Smooth muscle cell of the brain vasculature (primary cell): ENCODE data around the gene SLIT2.

Experiments
- DNase-seq: peaks from one replicate; pipeline ENCODE4 v3.0.0-alpha.2; 2012; ENCODE audit warnings: low read depth, low spot score

The SLIT2 gene, protein sequence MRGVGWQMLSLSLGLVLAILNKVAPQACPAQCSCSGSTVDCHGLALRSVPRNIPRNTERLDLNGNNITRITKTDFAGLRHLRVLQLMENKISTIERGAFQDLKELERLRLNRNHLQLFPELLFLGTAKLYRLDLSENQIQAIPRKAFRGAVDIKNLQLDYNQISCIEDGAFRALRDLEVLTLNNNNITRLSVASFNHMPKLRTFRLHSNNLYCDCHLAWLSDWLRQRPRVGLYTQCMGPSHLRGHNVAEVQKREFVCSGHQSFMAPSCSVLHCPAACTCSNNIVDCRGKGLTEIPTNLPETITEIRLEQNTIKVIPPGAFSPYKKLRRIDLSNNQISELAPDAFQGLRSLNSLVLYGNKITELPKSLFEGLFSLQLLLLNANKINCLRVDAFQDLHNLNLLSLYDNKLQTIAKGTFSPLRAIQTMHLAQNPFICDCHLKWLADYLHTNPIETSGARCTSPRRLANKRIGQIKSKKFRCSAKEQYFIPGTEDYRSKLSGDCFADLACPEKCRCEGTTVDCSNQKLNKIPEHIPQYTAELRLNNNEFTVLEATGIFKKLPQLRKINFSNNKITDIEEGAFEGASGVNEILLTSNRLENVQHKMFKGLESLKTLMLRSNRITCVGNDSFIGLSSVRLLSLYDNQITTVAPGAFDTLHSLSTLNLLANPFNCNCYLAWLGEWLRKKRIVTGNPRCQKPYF (N-terminal part only)

DNA sequence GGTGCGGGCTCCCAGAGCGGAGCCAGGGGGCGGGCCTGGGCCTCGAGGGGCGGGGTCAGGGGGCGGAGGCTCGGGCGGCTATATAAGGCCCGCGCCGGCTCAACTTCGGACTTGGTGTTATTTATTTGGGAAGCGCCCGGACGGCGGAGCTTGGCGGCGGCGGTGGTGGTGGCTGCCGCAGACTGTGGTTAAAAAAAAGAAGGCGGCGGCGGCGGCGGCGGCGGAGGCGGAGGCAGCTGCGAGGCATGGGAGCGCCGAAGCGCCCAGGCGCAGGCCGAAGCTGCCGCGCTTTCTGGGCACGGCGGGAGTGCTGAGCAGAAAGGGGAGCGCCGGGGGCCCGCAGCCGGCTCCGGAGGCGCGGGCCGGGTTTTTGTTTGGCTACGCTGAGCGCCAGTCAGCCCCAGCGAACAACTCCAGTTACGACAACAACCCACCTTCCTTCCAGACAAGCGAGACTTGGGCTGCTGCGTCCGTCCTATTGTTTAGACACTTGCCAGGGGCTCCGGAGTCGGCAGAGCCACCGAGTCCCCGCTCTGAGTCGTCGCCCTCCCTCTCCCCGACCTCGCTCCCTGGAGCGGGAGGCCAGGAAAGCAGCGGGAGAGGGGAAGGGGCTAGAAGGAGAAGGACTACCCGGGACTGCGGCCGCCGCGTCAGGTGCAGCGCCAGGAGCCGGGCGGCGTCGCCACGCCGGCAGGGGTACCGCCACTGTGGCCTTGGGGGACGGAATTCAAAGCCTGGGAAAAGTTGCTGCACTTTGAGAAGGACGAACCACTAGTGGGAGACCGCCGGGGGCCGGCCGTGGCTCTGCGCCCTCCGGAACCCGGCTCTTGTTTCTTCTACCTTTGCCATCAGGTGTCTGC lies at the start of gene SLIT2:
Gene SLIT2 (plus strand): TSS at position 110 of the 860 bp plus-strand sequence. CDS start 1,911 bp downstream, outside the sequence.
- no peak for DNase-seq

DNA sequence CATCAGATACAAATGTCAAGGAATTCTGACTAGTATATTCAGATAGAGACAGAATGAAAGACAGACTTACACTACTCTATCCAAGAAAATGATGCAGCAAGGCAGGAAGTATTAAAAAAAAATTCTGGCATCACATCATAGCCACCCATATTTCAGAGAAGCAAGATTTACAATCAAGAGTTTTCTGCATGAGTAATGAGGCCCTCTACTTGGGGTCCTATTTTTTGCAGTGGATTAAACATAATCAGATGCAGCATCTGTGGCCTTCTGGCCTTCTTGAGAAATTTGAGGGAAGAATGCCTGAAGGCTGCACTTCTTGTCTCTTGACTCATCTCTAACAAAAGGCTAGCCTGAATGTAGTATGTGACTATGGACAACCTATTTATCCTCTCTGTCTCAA lies 48.2 kb upstream of the SLIT2 start:
- DNase-seq: no peak

DNA sequence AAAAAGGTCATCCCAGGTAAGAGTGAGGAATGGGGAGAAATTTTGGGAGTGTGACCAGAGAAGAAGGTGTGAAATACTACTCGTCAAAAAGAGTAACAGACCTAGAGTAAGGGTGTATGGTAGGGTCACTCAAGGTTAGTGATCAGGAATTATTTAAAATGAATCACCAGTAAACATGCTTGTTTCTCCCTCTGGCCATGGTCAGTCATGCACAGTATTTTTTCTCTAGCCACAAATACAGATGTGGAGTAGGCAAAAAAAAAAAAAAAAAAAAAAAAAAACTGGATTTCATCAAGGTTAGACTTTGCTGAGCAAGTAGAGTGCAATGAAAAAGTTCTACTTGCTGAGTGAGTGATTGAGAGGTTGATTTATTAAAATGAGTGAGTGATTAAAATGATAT lies 34.2 kb upstream of the SLIT2 start:
- DNase-seq: no peak

DNA sequence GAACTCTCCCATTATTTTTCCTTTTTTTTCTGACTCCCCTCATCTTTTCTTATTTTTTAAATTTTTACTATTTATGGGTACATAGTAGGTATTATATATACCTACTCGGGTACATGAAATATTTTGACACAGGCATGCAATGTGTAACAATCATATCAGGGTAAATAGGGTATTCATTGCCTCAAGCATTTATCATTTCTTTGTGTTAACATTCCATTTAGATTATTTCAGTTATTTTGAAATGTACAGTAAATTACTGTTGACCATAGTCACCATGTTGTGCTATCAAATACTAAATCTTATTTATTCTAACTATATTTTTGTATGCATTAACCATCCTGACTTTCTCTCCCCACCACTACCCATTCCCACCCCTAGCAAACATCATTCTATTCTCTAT lies 33.8 kb upstream of the SLIT2 start:
- DNase-seq: no peak

DNA sequence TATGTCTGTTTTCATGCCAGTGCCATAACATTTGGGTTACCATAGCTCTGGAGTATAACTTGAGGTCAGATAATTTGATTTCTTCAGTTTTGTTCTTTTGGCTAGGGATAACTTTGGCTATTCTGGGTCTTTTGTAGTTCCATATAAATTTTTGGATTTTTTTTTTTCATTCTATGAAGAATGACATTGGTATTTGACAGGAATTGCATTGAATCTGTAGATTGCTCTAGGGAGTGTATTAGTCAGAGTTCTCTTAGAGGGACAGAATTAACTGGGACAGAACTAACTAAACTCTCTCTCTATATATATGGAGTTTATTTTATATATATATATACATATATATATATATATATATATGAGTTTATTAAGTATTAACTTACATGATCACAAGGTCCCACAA lies 32.2 kb upstream of the SLIT2 start:
- DNase-seq: no peak

DNA sequence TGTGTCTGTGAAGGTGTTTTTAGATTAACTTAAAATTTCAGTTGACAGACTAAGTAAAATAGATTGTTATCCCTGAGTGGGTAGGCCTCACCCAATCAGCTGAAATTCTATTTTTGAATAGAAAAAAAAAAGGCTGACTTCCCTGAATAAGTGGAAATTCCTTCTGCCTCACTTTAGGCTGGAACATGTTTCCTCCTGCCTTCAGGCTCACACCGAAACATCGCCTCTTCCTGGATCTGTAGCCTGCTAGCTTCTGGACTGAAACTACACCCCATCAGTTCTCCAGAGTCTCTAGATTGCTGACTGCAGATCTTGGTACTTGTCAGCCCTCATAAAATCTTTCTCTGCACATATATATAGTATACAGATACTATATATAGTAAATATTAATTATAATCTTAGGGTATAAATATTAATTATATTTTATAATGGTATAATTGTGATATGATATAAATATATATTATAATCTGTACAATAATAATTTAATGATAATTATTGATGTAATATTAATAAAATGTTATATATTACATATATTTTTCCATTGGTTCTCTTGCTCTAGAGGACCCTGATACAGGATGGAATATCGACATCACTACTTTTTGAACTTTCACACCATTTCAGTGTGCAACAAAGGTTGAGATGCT lies 13.7 kb upstream of the SLIT2 start:
- DNase-seq: no peak

DNA sequence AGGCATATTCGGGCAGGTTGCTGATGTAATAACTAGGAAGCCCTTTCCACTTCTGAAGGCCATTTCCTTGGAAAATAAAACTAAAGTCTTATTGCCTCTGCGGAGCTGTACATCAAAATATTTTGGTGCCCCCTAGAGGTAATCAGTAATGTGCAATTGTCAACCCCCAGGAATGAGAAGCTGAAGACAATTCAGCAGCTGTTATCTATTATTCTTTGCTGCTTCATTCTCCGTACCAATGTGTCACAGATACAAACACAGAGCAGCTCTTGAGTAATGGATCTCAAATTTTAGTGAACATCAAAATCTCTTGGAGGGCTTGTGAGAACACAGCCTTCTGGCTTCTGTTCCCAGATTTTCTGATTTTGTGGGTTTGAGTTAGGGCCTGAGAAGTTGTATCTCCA lies 3.5 kb upstream of the SLIT2 start:
- DNase-seq: no peak

DNA sequence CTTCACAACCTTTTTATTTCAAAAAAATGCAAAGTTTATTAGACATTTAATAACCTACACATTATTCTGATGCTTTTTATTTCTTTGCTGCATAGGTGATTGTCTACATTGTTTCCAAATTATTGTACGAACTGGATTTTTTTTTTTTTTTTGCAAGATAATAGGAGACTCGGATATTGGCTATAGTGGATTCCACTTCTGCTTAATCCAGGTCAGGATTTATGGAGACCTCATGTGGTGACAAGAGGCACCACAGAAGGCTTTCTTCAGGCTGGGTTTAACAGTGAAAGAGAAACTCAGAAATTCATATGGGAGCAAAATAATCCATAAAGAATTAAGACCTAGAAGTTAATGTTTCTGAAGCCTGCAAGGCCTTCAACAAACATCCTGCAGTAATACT lies 2.4 kb upstream of the SLIT2 start:
- DNase-seq: no peak

DNA sequence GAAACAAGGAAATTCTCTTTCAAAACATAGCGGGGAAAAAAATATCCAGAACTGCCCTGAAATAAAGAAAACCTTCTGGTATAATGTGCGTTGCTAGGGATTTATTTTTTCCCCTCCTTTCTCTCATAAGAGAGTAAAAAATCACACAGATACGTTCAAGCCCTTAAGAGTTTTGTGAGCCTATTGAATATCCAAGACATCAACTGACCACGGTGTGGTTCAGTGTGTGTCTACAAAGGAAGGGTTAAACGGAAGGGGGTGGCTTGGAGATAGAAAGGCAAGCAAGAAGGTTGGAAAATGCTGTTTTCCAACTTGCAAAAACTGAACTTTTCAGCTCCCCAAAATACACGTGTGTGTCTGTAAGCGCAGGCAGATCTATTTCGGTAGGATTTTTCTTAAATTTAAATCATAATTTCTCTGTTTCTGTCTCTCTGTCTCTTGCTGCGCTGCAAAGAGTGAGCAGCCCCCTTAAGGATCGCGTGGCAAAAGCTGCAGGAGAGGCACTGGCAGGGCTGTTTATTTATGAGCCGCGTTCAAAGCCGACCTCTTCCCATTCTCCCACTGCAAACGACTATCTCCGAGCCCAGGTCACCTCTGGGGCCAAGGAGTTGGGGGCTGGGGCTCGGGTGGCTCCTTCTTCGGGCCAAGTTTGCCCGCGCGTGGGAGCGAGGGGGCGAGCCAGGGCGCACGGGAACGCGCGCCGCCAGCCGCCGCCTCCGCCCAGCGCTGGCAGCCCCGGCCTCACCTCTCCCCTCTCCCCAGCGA lies 492 bp upstream of the SLIT2 start:
- no peak for DNase-seq

DNA sequence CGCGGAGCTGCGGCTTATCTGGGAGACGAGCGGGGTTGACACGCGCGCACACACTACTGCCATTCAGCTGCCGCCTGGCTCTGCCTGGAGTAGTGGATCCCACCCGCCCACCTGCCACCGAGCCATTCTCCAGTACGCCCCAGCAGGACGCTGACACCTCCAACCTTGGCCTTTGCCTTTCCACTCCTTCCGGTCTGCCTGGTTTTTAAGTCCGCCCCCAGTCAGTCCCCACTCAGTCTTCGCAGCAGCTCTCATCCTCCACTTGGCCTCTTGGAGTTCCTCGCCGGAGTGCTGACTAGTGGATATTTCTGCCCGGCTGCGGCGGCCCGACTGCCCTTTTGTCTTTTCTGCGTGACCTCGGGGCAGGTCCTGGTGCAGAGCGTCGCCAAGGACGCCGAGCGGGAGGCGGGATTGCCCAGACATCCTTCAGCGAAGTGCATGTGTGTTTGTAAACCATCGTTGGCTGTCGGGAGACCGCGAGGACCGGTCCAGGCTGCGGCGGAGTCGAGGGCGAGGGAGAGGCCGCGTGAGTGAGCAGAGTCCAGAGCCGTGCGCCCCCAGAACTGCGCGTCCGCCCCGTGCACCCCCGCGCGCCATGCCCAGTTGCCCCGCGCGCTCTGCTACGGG lies 1.1 kb downstream of the SLIT2 start:
- DNase-seq: no peak

DNA sequence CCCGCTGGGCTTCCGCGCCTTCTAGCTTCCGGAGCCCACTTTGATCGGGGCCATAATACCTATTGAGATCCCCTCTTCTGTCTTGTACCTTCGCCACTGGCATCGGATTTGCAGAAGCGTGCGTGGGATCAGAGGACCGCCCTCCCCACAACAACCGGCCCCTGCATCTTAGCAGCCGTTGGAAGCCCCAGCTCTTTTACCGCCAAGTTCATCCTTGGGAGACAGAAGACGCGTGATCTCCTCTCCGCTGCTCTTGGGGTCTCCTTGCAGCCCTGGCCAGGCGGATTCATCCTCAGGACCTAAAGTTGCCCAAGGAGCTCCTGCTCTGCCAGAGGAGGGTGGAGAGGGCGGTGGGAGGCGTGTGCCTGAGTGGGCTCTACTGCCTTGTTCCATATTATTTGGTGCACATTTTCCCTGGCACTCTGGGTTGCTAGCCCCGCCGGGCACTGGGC lies 1.6 kb downstream of the SLIT2 start:
- no peak for DNase-seq

DNA sequence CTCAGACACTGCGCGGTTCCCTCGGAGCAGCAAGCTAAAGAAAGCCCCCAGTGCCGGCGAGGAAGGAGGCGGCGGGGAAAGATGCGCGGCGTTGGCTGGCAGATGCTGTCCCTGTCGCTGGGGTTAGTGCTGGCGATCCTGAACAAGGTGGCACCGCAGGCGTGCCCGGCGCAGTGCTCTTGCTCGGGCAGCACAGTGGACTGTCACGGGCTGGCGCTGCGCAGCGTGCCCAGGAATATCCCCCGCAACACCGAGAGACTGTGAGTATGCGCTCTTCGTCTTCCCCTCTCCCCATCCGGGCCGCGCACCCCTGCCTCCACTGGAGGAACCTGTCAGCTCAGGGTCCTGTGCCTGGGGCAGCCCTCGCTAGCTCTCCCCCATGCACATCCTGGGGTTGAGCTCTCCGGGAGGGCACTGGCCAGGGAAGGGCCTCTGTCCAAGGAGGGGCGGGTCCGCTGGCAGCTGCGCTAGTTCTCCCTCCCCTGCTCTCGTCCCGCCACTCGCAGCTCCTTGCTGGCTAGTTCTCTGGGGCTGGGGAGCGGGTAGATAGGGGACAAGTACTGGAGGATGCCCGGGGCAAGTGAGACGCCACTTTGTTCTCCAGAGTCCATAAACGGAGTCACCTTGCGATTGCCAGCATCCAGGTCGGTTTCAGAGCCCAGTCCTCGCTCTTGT lies 2.2 kb downstream of the SLIT2 start:
- no peak for DNase-seq

DNA sequence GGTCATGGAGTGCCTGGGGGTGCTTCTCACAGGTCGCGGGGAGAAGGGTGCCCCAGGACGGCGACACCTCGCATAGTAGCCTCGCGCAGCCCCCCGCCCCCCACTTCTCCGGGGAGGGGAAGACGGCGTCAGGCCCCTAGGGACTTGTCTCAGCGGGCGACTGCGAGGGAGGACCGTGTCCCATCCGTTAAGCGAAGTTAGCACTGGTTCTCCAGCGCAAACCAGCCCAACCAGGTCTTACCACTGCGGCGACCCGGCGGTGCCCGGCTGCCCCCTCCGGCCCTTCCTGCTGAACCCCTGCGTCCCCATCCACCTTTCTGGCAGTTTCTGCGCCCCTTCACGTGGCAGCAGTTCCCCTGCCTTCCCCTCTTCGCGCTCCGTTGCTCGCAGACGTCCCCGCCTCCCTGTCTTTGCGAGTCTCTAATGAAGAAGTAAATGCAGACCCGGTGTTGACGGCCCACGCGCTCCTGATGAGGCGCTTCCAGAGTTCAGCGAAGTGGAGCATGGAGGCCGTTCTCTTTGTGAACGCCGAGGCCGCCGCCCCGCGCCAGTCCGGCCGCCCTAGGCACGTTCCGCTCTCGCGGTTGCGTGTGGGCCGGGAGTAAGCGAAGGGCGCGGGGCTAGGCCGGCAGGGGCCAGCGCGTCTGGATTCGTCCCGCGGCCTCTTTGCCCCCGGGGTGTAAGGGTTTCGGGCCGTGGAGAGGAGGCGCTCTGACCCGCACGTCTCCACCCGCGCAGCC lies 3.0 kb downstream of the SLIT2 start:
- no peak for DNase-seq

DNA sequence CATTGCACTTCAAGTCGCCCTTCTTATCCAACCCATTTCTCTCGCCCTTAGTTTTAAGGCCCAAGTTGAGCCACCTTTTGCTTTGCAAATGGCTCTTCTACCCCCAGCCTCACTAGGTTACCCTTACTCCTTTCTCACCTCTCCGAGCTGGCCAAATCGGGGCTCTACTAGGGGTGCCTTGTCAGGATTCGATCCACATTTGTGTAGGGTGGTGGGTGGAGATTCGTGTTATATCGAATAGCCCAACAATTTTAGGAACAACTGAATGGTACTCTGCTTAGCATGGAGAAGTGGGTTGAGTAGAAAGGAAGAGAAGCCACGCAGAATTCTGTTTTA lies 3.5 kb downstream of the SLIT2 start:
- no peak for DNase-seq

DNA sequence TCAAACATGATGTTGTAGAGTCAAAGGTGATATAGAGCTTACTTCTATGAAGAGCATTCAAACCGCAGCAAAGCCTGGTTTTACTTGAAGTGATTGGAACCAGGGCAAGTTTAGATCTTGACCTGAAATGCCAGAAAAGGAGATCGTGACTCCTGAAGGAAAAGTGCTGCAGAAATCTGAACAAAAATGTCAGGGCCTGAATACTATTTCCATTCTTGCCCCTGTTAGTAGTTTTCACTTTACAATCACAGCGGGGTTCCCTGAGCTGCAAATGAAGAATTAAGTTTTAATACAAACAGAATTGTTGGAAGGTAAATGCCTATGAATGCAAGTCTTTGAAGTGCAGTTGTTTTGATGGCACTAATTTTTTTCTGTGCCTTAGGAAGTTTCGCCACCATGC lies 4.1 kb downstream of the SLIT2 start:
- no peak for DNase-seq

DNA sequence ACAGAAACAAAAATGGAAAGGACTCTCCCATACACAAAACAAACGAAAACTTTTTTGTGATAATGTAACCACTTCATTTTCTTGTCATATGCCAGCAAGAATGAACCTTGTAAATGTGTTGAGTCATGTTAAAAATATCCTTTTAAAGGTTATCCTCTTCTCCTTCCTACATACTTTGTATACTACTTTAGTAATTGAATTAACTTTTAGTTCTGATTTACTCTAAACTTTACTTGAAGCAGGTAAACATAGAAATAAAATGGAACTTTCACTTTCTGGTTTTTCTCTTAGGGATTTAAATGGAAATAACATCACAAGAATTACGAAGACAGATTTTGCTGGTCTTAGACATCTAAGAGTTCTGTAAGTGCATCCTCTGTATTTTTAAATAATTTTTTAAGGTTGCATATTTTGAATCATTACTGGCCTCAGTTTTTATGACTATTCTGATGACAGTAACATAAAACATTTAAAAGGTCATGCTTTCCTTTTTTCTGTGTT lies 4.7 kb downstream of the SLIT2 start:
- DNase-seq: no peak

DNA sequence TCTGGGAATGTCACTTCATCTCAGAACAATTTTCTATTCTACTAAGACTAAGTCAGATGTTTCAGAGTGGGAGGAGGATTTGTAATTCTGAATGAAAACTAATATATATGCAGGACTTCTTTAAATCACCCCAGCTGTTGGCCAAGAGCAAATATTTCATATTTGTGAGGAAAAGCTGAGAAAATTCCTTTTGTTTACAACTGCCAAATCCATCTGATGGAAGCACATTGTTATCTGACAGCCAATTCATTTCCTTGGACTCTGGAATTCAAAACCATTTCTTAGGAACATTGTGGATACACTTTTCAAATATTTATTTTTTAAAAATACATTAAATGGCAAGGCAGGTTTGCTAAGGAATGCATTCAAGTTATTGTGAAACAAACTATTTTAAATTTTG lies 8.0 kb downstream of the SLIT2 start:
- no peak for DNase-seq

DNA sequence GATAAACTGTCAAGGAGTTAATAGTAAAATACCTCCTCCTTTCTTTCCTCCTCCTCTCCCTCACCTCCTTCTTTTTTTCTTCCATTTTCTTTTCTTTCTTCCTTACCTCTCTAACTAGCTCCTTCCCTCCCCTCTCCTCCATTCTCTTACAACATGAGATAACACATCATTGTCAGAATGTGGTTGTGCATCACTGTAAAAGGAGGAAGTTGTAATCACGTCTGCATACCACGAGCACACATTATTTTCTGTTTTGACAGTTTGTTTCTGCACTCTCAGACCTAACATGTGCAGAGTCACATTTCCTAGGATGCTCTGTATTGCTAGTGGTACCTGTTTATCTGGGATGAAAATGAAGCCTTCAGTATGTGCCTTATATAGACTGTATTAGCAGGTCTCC lies 9.1 kb downstream of the SLIT2 start:
- DNase-seq: no peak

DNA sequence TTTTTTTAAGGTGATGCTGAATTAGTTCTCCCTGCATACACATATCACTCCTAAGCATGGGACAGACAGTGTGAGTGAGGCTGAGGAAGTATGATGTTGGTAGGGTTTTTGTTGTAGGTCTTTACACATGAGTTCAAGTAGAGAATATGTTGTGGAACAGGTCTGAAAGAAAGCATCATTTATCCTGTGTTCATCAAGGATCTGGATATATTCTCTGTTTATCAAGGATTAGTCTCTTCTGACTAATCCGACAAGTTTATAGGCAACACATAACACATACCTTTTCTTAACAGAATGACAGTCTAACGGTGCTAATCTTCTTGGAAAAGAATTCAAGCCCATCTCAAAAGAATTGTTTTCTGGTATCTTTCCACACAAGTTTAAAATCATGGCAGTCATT lies 10.5 kb downstream of the SLIT2 start:
- no peak for DNase-seq
